HG03575 (cell line): Measurements from ENCODE around the gene NAT10.

Experiments used
- ATAC-seq: cut with Tn5 transposase; IDR thresholded peaks from one replicate; pipeline ENCODE4 v1.9.1; 2021; ENCODE audit not compliant: unreplicated experiment, insufficient number of reproducible peaks, low FRiP score; ENCODE audit errors: extremely low read depth

Gene NAT10

DNA sequence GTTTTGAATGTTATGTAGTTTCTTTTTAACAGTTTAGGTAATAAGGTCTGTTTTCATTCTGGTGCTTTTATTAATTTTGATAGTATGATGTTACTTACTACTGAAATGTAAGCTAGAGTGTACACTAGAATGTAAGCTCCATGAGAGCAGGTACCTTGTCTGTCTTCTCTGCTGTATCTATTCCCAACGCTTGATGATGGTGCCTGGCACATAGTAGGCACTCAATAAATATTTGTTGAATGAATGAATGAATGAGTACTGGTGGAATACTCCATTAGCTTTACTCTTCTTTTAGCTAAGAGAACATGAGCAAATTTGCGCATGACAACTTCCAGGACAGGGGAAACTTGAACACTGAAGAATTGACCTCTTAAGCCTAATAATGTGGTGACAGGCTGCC, 6.6 kb upstream of the NAT10 start:
- ATAC-seq = no peak

DNA sequence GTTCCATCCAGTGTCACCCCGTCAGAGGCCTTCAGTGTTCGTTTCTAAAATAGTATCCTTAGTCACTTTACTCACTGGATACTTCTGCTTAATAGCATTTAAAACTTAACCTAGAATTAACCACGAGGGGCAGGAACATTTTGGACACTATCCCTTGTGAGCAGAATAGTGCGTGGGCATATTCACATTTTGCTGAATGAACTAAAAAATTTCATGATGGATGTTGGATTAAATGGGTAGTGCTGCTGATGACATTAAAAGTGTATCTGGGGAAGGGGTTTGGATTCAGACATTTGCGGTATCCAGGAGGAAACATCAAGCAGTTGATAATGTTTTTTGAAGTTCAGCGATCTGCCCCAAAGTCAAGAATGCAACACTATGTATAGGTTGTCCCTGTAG, 750 bp upstream of the NAT10 start:
- ATAC-seq = no peak

DNA sequence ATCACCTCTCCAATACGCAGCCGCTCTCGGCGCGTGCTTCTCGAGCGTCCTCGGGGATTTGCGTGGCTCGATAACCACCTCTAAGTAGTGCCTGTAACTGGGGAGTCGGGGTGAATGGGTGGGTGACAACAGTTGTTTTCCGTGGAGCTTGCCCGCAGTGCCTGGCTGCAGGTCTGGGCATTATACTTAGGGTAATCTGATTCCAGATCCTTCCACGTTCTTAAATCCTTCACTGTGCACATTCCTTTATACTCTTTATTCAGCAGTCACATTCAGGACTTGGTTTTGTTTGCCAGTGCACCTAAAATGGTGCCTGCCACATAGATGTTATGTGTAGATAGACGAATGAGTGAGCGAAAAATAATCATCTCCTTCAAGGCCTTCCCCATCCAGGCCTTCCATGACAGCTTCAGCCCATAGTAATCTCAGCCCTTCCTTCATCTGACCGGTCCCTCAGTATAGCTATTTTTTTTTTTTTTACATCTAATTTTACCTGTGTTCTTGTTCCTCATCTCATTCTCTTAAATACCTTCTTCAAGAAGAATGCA, 602 bp downstream of the NAT10 start:
- ATAC-seq = no peak

DNA sequence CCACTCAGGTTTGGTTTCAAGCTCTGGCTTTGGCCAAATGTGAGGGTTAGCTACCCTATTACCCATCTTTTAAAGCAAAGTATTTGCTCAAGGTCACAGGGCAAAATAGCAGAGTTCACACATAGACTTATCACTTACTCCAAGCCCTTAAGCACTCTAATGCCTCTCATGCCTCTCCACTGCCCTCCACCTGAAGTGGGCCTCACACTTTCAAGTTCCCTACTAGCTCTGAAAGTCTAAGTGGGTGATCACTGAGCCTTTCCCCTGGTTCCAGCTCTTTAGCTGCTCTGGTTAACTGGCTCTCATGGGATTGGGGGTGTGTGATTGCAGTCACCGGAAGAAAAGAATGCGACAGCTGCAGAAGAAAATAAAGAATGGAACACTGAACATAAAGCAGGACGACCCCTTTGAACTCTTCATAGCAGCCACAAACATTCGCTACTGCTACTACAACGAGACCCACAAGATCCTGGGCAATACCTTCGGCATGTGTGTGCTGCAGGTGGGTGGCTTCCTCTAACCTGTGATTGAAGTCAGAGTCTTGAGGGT, 6.4 kb downstream of the NAT10 start:
- ATAC-seq = no peak

- no peak for ATAC-seq
Observed at GRCh38 chr11:34114014-34114413, 8.6 kb downstream of the NAT10 start.

DNA sequence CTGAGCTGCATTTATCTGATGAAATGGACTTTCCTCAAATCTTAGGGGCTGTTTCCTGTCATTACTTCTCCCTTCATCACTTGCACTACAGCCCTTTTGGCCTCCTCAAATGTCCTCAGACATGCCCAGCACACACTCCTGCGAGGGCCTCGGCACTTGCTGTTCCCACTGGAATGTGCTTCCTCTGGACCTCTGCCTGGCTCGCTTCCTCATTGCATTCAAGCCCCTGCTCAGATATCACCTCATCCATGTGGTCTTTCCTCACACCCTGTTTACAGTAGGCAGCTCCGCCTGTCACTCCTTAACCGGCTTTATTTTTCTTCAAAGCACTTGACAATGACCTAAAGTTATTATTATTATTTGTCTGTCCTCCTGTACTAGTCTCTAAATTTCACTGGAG, 9.0 kb downstream of the NAT10 start:
- ATAC-seq = no peak

DNA sequence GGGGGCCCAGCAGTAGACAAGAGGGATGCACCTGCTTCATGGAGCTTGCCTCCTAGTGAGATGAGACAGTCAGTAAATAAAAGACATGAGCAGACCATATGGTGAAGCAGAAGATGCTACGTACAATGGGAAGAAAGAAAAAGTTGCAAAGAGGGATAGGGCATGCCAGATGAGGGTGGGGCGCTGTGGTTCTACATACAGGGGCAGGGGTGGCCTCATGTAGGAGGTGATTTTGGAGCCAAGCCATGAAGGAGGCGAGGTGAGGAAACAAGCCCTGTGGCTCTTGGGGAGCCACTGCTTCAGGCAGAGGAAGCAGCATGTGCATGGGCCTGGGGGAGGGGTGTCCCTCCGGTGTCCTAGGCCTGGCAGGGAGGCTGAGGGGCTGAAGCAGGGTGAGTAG, 15.2 kb downstream of the NAT10 start:
- ATAC-seq = no peak

- no peak for ATAC-seq
Observed at GRCh38 chr11:34124885-34125668, 19.6 kb downstream of the NAT10 start.

GRCh38 chr11:34126959-34127848, 21.8 kb downstream of the NAT10 start:
- no peak for ATAC-seq

DNA sequence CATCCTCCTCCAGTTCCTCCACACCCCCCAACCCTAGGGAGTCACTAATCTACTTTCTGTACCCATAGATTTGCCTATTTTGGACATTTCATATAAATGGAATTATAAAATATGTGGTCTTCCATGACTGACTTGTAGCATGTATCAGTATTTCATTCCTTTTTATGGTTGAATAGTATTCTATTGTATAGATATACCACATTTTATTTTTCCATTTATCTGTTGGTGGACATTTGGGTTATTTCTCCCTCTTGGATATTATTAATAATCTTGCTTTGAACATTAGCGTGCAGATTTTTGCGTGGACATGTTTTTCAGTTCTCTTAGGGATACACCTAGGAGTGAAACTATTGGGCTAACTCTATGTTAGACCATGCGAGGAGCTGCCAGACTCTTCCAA, 23.4 kb downstream of the NAT10 start:
- no peak for ATAC-seq

DNA sequence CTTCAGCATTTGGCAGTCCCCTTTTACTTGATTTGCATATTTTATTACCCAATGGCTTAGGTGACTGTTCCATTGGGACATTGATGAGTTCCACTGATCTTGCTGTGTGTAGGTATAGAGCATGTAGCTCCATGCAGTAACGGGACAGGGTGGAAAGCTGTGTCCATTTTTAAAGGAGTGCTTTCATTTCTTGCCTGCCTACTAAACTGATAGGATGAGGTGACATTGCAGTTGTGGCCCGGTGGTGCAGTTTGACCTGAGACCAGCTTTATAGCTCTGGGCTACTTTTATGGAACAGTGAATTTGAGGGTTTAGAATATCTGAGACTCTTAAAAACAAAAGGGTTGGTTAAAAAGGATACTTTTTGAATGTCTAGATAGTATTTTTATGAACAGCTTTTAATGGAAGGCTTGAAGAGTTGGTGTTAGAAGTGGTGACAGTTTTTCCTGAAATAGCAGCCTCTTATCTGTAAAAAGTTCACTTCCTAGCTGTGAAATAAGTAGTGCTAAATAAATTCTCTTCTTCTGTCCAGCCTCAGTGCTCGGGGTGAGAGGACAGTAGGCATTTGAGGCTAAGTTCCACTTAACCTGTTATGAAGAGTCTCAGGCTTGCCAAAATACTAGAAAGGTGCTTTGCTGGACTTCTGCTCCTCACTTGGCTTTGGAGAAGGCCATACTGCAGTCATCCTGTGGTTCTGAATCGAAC, 27.0 kb downstream of the NAT10 start:
- no peak for ATAC-seq

DNA sequence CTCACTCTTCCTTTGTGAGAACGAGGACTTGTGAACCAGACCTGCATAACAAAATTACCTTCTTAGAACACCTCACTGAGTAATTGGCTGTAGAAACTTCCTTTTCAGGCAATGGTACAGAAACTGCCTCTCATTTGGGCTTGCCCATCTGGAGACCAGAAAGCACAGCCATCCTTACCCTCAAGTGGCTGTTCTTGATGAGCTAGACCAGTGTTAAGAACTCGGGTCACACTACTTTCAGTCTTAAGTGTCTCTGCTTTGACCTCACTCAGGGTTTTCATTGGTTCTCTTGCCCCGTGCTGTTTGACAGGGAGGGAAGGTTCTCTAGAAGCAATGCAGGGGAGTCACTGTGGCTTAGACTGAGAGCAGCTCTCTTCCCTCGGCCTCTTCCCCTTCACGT, 29.3 kb downstream of the NAT10 start:
- no peak for ATAC-seq

DNA sequence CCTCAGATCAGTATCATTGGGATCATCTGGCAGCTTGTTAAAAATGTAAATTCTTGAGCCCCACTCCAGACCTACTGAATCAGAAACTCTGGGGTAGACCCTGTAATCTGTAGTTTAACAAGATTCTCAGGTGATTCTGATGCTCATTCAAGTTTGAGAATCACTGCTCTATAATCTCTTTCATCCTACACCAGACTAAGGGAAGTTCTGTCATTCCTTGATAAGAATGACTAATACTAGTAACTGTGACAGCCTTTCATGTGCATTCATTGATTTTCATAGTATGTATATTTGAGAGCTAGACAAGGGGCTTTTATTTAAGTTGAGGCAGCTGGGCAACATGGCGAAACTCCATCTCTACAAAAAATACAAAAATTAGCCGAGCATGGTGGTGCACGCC, 30.0 kb downstream of the NAT10 start:
- no peak for ATAC-seq

GRCh38 chr11:34136420-34136819, 31.0 kb downstream of the NAT10 start:
- ATAC-seq = no peak

DNA sequence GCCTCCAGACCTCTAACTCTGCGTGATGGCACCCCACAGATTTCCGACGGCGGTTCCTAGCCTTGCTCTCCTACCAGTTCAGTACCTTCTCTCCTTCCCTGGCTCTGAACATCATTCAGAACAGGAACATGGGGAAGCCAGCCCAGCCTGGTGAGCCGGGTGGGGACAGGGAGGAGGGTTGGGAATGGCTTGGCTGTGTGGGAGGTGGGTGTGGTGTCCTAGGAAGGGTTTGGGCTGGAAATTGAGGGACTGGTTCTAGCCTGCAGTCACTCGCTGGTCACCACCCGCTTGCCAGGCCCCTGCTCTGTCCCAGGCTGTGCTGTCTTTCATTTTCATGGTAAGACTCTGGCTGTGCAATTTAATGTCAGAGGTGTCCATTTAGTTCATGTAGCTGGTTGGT, 33.9 kb downstream of the NAT10 start:
- ATAC-seq = no peak

DNA sequence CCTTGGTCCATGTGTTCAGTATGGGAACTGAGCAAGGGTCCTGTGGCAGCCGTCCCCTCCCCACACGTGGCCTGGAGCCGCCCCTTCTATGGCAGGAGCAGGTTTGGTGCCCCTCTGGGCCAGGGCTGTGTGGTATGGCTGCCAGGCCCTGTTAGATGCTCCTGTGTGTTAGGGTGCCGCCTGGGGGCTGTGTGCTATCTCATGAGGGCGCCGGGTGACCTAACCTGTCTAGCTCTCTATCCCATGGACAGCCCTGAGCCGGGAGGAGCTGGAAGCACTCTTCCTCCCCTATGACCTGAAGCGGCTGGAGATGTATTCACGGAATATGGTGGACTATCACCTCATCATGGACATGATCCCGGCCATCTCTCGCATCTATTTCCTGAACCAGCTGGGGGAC, 34.7 kb downstream of the NAT10 start:
- no peak for ATAC-seq

DNA sequence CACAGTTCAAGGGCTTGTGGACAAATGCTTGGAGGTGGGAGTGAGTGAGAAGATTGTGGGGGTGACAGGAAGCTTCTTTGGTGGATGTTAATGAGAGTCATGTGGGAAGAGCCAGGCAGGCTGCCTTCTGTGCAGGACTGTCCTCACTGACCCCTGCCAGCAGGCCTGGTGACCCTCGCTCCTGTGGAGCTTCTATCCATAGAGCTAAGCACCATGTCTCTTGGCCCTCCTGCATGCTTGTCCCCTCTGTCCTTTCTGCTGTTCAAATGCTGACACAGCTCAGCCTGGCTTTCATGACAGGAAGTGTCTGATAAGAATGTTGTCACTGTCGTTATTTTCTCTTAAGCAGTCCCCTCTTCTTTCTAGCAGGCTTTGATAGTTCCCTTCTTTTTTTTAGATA, 37.6 kb downstream of the NAT10 start:
- no peak for ATAC-seq

DNA sequence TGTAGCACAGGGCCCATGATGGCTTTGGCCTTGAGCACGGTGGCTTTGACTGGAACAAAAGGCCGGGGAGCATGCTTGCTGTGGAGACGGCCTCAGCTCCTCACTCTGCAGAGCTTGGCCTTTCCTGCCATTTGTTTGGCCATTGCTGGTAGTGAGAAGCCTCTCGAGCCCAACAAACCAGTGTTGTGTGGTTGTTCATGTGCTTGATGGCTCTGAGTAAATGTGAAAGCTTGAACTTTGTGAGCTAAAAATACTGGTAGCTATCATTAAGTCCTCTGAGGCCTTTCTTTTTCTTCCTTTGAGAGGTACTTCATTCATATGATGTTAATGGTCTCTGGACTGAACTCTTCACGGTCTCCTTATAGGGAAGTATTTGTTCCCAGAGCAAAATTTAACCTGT, 39.6 kb downstream of the NAT10 start:
- ATAC-seq = no peak

DNA sequence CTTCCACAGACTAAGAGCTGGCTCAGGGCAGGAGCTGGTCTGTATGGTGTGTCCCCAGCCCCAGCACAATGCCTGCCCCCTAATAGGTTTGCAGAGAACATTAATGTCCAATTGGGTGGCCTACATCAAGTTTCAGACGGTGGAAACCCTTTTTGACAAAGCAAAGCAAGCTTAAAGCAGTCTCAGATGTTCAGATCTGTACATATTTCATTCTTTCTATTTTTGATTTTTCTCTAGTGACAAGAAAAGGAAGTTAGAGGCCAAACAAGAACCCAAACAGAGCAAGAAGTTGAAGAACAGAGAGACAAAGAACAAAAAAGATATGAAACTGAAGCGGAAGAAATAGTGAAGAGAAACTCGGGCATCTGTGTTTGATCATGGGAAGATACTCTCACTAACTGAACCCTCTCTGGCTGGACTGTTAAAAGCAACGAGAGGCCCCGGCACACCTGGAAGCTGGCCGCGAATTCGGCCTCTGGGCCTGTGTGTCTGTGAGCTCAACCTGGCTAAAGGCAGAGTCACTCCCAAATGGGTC, 40.5 kb downstream of the NAT10 start:
- ATAC-seq = peak; percentile 50
